Measurements from ENCODE around the gene EDNRA. TPM values are rescaled to one million over a fixed set of nuclear protein-coding genes. Genes with fewer than 3 reads are reported as not detected.
A peak's percentile ranks its signal among the peaks of the same experiment; 100 is the strongest.

EDNRA gene
- polyA plus RNA-seq, 1 of the 3 experiments (the other 2 are of a cell fraction): 1.2 TPM

GRCh38 chr4:147547314-147548056 is 66.6 kb downstream of the EDNRA start (continued):
- TF ChIP-seq USF2 (IDR thresholded peaks at IDR 0.05; ENCODE audit: borderline replicate concordance, low read depth, low read length): no peak
- peak; percentile 63; the same call in 1 of the 2 replicates for TF ChIP-seq FOSL2 (IDR thresholded peaks at IDR 0.05; ENCODE audit: borderline replicate concordance, low read depth)
- peak; percentile 69 for TF ChIP-seq PBX3 (IDR thresholded peaks at IDR 0.05)
- TF ChIP-seq RFX5 (IDR thresholded peaks at IDR 0.05; ENCODE audit: low read length): no peak
- TF ChIP-seq ELF1 (IDR thresholded peaks at IDR 0.05): no peak
- TF ChIP-seq REST (IDR thresholded peaks at IDR 0.05; ENCODE audit: low read depth, low read length): no peak
- TF ChIP-seq TCF12 (IDR thresholded peaks at IDR 0.05): peak; percentile 69
- no peak for TF ChIP-seq CTCF (IDR thresholded peaks at IDR 0.05)
- peak; percentile 46; the same call in 1 of the 2 replicates for TF ChIP-seq TEAD4 (IDR thresholded peaks at IDR 0.05; ENCODE audit: borderline replicate concordance, insufficient read depth)
- no peak for TF ChIP-seq NRF1 (IDR thresholded peaks at IDR 0.05; ENCODE audit: low read depth, low read length)
- TF ChIP-seq JUND (IDR thresholded peaks at IDR 0.05): peak; percentile 41
- no peak for TF ChIP-seq MEF2A (IDR thresholded peaks at IDR 0.05; ENCODE audit: borderline replicate concordance, low read depth)

- ChIA-PET POLR2A (no interaction called here), CTCF (interaction anchor here (0.9 to 1.2 kb wide), 4 partner anchors 8 to 318 kb away, joined by 3 to 4 read pairs (median 3); no protein-coding TSS in a partner anchor)
- Histone ChIP-seq H3K79me2 (ENCODE audit: insufficient read depth) (no peaks in the 10 kb centered on the region), H3F3A (replicated peaks; ENCODE audit: insufficient read depth) (peaks cover 12% of the 10 kb centered on the region), H3K4me3 (ENCODE audit: low read depth in 2 of 2, low read length in 1 of 2) (no peak overlapping the region), H3K36me3 (replicated peaks in 1 of 2; ENCODE audit: control insufficient read depth in 1 of 2, insufficient read depth in 2 of 2, low read length in 1 of 2) (no peaks in the 10 kb centered on the region), H3K9me3 (no peaks in the 10 kb centered on the region), H3K4me1 (ENCODE audit: control insufficient read depth in 1 of 2, insufficient read depth in 2 of 2, low read depth in 1 of 2, low read length in 1 of 2) (peaks cover 2 to 28% of the 10 kb centered on the region in 2 experiments; a peak in 2 of 4 replicates), H3K27ac (ENCODE audit: low read depth in 2 of 2, low read length in 1 of 2) (peak overlapping the region in 1 of 2 experiments; percentile 90; a peak in 2 of 4 replicates), H3K27me3 (ENCODE audit: insufficient read depth) (no peaks in the 10 kb centered on the region), H2AFZ (ENCODE audit: low read depth) (no peak overlapping the region), H3K4me2 (no peak overlapping the region), H3K9ac (peak overlapping the region; percentile 39; the same call in 1 of the 2 replicates), H3K9me2 (no peaks in the 10 kb centered on the region), H4K20me1 (ENCODE audit: insufficient read depth) (no peaks in the 10 kb centered on the region)
- WGBS (ENCODE audit: low lambda C conversion rate): 100% methylated on average over 1 of the region's 2 CpGs
- DNase-seq: no peak
- TF ChIP-seq RCOR1 (IDR thresholded peaks at IDR 0.05; ENCODE audit: low read length) (no peak), TEAD4 (IDR thresholded peaks at IDR 0.05; ENCODE audit: borderline replicate concordance, insufficient read depth) (no peak), USF2 (IDR thresholded peaks at IDR 0.05; ENCODE audit: borderline replicate concordance, low read depth, low read length) (no peak), ELF1 (IDR thresholded peaks at IDR 0.05) (no peak), TCF12 (IDR thresholded peaks at IDR 0.05) (no peak), GATA2 (CRISPR knock-in tag; IDR thresholded peaks at IDR 0.05) (no peak), RFX5 (IDR thresholded peaks at IDR 0.05; ENCODE audit: low read length) (no peak), CTCF (IDR thresholded peaks at IDR 0.05) (no peak), FOSL2 (IDR thresholded peaks at IDR 0.05; ENCODE audit: borderline replicate concordance, low read depth) (no peak), GABPA (IDR thresholded peaks at IDR 0.05; ENCODE audit: low read depth) (no peak), NFIC (IDR thresholded peaks at IDR 0.05; ENCODE audit: borderline replicate concordance) (no peak), PBX3 (IDR thresholded peaks at IDR 0.05) (no peak)
These were observed 67.4 kb downstream of the EDNRA start for GRCh38 chr4:147548256-147548655.

Measured in SK-N-SH (cell line).